H9 (cell line): ENCODE measurements around the gene C18orf54. TPM values are rescaled to one million over a fixed set of nuclear protein-coding genes. Genes with fewer than 3 reads are reported as not detected.
A peak's percentile ranks its signal among the peaks of the same experiment; 100 is the strongest.
"Not testable (repeated sequence)": the region's sequence is repeated elsewhere in the genome, so short reads cannot be mapped to it uniquely, and the experiment has no call there.

Experiments
- DNase-seq: peaks from one replicate; pipeline ENCODE4 v3.0.0-alpha.2; 2017
- H2AFZ ChIP-seq: one replicate; pipeline ENCODE4 v1.6.1; 2013; ENCODE audit warnings: mild to moderate bottlenecking, low read length, control low read depth, moderate library complexity
- H2AK5ac ChIP-seq: 2 replicates; pipeline ENCODE4 v1.6.1; 2013; ENCODE audit warnings: low read length, control low read depth, mixed read lengths; ENCODE audit not compliant: insufficient read length
- H2BK120ac ChIP-seq: one replicate; pipeline ENCODE4 v1.6.1; 2013; ENCODE audit warnings: low read depth, mild to moderate bottlenecking, low read length, control low read depth, inconsistent platforms; ENCODE audit not compliant: poor library complexity, severe bottlenecking
- H2BK12ac ChIP-seq: 2 replicates; pipeline ENCODE4 v1.6.1; 2013; ENCODE audit warnings: low read length, control low read depth, mixed read lengths, low read depth; ENCODE audit not compliant: insufficient read length
- H2BK15ac ChIP-seq: 2 replicates; pipeline ENCODE4 v1.6.1; 2013; ENCODE audit warnings: low read depth, low read length, control low read depth
- H2BK20ac ChIP-seq: one replicate; pipeline ENCODE4 v1.6.1; 2013; ENCODE audit warnings: low read depth, mild to moderate bottlenecking, low read length, control low read depth, inconsistent platforms; ENCODE audit not compliant: poor library complexity, severe bottlenecking
- H2BK5ac ChIP-seq: 2 replicates; pipeline ENCODE4 v1.6.1; 2013; ENCODE audit warnings: low read length, control low read depth, mixed read lengths; ENCODE audit not compliant: insufficient read length
- H3K14ac ChIP-seq: 2 replicates; pipeline ENCODE4 v1.6.1; 2013; ENCODE audit warnings: low read length, control low read depth; ENCODE audit not compliant: insufficient read depth
- H3K18ac ChIP-seq: 2 replicates; pipeline ENCODE4 v1.6.1; 2013; ENCODE audit warnings: low read depth, mild to moderate bottlenecking, mixed read lengths, low read length, control low read depth; ENCODE audit not compliant: insufficient read length
- H3K23ac ChIP-seq: 2 replicates; pipeline ENCODE4 v1.6.1; 2013; ENCODE audit warnings: low read length, control low read depth, mixed read lengths, low read depth; ENCODE audit not compliant: insufficient read length
- H3K23me2 ChIP-seq: 2 replicates; pipeline ENCODE4 v1.6.1; 2013; ENCODE audit warnings: low read depth, mild to moderate bottlenecking, mixed read lengths, low read length, control low read depth; ENCODE audit not compliant: insufficient read length, poor library complexity, severe bottlenecking
- H3K27ac ChIP-seq: 2 replicates; pipeline ENCODE4 v1.5.1; 2013; ENCODE audit warnings: low read length, control low read depth, mixed read lengths, low read depth; ENCODE audit not compliant: insufficient read length
- H3K27me3 ChIP-seq: 2 replicates; pipeline ENCODE4 v1.6.1; 2013; ENCODE audit warnings: low read length, control low read depth, inconsistent platforms; ENCODE audit not compliant: insufficient read depth
- H3K4ac ChIP-seq: 2 replicates; pipeline ENCODE4 v1.6.1; 2013; ENCODE audit warnings: low read depth, mild to moderate bottlenecking, control low read depth, inconsistent platforms, low read length, moderate library complexity
- H3K4me1 ChIP-seq: 2 replicates; pipeline ENCODE4 v1.6.1; 2013; ENCODE audit warnings: low read length, control low read depth, inconsistent platforms; ENCODE audit not compliant: insufficient read depth
- H3K4me2 ChIP-seq: 2 replicates; pipeline ENCODE4 v1.6.1; 2013; ENCODE audit warnings: low read length, control low read depth, mixed read lengths; ENCODE audit not compliant: insufficient read length, insufficient read depth
- H3K56ac ChIP-seq: 2 replicates; pipeline ENCODE4 v1.6.1; 2013; ENCODE audit warnings: low read depth, mild to moderate bottlenecking, mixed read lengths, low read length, control low read depth; ENCODE audit not compliant: insufficient read length
- H3K79me1 ChIP-seq: 2 replicates; pipeline ENCODE4 v1.6.1; 2013; ENCODE audit warnings: low read depth, mild to moderate bottlenecking, moderate library complexity, low read length, control low read depth, inconsistent platforms; ENCODE audit not compliant: insufficient read depth, poor library complexity, severe bottlenecking
- H3K79me2 ChIP-seq: 2 replicates; pipeline ENCODE4 v1.6.1; 2013; ENCODE audit warnings: low read length, control low read depth, inconsistent platforms; ENCODE audit not compliant: insufficient read depth
- H3K9ac ChIP-seq: 2 replicates; pipeline ENCODE4 v1.6.1; 2013; ENCODE audit warnings: low read length, control low read depth, mixed read lengths; ENCODE audit not compliant: insufficient read length; ENCODE audit errors: extremely low read depth
- H3K9me3 ChIP-seq: one replicate; pipeline ENCODE4 v1.6.1; 2013; ENCODE audit warnings: low read depth, low read length, inconsistent platforms; ENCODE audit not compliant: control insufficient read depth
- H3T11ph ChIP-seq: one replicate; pipeline ENCODE4 v1.6.1; 2013; ENCODE audit warnings: mild to moderate bottlenecking, low read length, control low read depth, inconsistent platforms
- H4K20me1 ChIP-seq: one replicate; pipeline ENCODE4 v1.6.1; 2013; ENCODE audit not compliant: control insufficient read depth, insufficient read length, insufficient read depth
- H4K5ac ChIP-seq: 2 replicates; pipeline ENCODE4 v1.6.1; 2013; ENCODE audit warnings: low read depth, mild to moderate bottlenecking, mixed read lengths, low read length, control low read depth; ENCODE audit not compliant: insufficient read length
- H4K8ac ChIP-seq: replicated peaks from 2 replicates; pipeline ENCODE4 v1.6.1; 2013; ENCODE audit warnings: low read length, control low read depth, mixed read lengths, low read depth; ENCODE audit not compliant: insufficient read length
- H4K91ac ChIP-seq: 2 replicates; pipeline ENCODE4 v1.6.1; 2013; ENCODE audit warnings: low read depth, mild to moderate bottlenecking, moderate library complexity, mixed read lengths, low read length, control low read depth; ENCODE audit not compliant: insufficient read length
- H3K27ac Mint-ChIP-seq, 3 experiments: 2 replicates in 2 of 3; 3 replicates in 1 of 3; pipeline ENCODE4 v1.8.0; 2020 to 2021; ENCODE audit warnings: mixed read lengths in 3 of 3, mild to moderate bottlenecking in 1 of 3, moderate library complexity in 1 of 3
- H3K27me3 Mint-ChIP-seq: 2 replicates; pipeline ENCODE4 v1.8.0; 2021; ENCODE audit warnings: low read depth, mild to moderate bottlenecking, moderate library complexity, mixed read lengths
- H3K36me3 Mint-ChIP-seq, 3 experiments: 2 replicates in 2 of 3; 3 replicates in 1 of 3; pipeline ENCODE4 v1.8.0; 2020 to 2021; ENCODE audit warnings: low read depth in 3 of 3, mixed read lengths in 3 of 3; ENCODE audit not compliant: insufficient read depth in 1 of 3
- H3K4me1 Mint-ChIP-seq, 2 experiments: 2 replicates each; pipeline ENCODE4 v1.8.0; 2020; ENCODE audit warnings: mixed read lengths in 2 of 2
- H3K4me3 Mint-ChIP-seq, 2 experiments: 2 replicates in 1 of 2; 3 replicates in 1 of 2; pipeline ENCODE4 v1.8.0; 2020 to 2021; ENCODE audit warnings: mild to moderate bottlenecking in 2 of 2, mixed read lengths in 2 of 2, moderate library complexity in 1 of 2
- H3K9me3 Mint-ChIP-seq, 2 experiments: 2 replicates in 1 of 2; 3 replicates in 1 of 2; pipeline ENCODE4 v1.8.0; 2020; ENCODE audit warnings: mild to moderate bottlenecking in 2 of 2, mixed read lengths in 2 of 2, moderate library complexity in 1 of 2
- WGBS: extraction: QIAGEN DNeasy Blood & Tissue Kit; methylation state at CpG from one replicate; pipeline ENCODE4 v1.1.7; 2013; ENCODE audit warnings: missing lambda C conversion rate, low lambda C conversion rate, mixed read lengths; ENCODE audit not compliant: insufficient read length; ENCODE audit errors: extremely low coverage; 5-methylcytosine and 5-hydroxymethylcytosine counted together
- long read RNA-seq: library from polyadenylated mRNA; unstranded; transcript quantifications from one replicate; pipeline ENCODE4 v2.0.0, GENCODE V29; 2020
- total RNA-seq: library from RNA; stranded (reverse); gene quantifications from 2 replicates; pipeline ENCODE4 v1.2.1, GENCODE V29; 2021
- TF ChIP-seq, protein P1 (sequence below): fragments of 200-600 bp; sonication (generic); conservative IDR thresholded peaks from 3 replicates; pipeline ENCODE4 v1.8.0; 2021; ENCODE audit warnings: antibody characterized with exemption, mild to moderate bottlenecking

The C18orf54 gene
- total RNA-seq, result 21.6 and 23.2 TPM in 2 replicates
- long read RNA-seq, full-length matches to known transcripts, result 20 of 39 reads
- long read RNA-seq, partial matches to known transcripts, result 10 of 39 reads
- long read RNA-seq, other reads (novel, unspliced or antisense), result 9 of 39 reads

DNA sequence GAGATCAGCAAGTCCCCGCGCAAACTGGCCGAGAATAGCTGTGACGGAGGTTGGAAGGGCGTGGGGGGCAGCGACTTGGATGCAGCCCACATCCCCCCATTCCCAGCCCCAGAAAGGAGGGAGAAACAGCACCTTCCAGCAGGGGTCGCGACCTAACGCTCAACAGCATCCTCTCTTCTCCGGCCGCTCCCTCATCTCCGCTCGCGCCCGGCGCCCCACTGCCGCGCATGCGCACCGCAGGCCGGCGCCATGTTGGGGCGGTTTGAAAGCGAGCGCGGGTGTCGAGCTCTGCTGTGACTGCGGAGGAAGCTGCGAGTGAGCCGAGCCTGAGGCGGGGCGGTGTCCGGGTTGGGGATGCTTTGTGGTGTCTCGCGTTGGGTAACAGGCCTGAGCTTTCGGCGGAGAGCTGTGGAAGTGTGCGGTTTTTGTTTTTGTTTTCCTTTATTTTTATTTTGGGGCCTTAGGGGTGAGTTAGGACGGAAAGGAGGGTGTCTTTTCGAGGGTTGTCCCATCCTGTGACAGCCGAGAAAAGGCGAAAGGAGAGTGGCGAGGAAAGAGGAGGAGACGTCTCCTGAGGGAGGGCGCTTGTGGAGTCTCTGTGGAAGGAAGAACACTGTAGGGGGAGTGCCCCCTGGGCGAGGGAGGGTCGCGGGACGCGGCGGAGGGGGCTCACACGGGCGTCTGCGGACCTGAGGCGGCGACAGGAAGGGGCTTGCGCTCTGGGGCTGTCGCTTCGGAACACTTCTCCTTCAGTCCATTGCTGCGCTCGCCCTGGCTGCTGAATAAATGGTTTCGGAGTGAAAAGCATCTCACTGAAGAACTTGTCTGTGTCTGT, at the start of gene C18orf54, which contains the start of gene STARD6:
Gene C18orf54 (plus strand): TSS at position 247 of the 835 bp plus-strand sequence. CDS start 2,667 bp downstream, outside the sequence.
Gene STARD6 (minus strand): TSS at position 199 of the 835 bp plus-strand sequence. CDS start 3,285 bp downstream, outside the sequence.
- peak within 1 kb of the TSS; percentile 98 for H3K4me2 ChIP-seq
- no peak within 1 kb of the TSS for H4K5ac ChIP-seq
- no peak within 1 kb of the TSS for H2BK12ac ChIP-seq
- H3K9me3 ChIP-seq, result no peaks in the 10 kb centered on the region
- peak; percentile 94 for DNase-seq
- no peaks in the 10 kb centered on the region for H3K27me3 ChIP-seq
- H3K56ac ChIP-seq, result no peak within 1 kb of the TSS
- Mint-ChIP-seq H3K9me3 (no peaks in the 10 kb centered on the region; a peak in 2 of 5 replicates), H3K36me3 (peaks cover 13 to 21% (median 20%) of the 10 kb centered on the region in 3 experiments; a peak in 6 of 7 replicates), H3K27me3 (no peaks in the 10 kb centered on the region; the same call in 1 of the 2 replicates), H3K27ac (peak within 1 kb of the TSS; percentile 93 to 99 (median 96)), H3K4me3 (peak within 1 kb of the TSS; percentile 99 to 100), H3K4me1 (peaks cover 23 to 28% of the 10 kb centered on the region in 2 experiments)
- H3K79me1 ChIP-seq, result no peaks in the 10 kb centered on the region
- H2AK5ac ChIP-seq, result no peak within 1 kb of the TSS
- TF ChIP-seq, protein P1, sequence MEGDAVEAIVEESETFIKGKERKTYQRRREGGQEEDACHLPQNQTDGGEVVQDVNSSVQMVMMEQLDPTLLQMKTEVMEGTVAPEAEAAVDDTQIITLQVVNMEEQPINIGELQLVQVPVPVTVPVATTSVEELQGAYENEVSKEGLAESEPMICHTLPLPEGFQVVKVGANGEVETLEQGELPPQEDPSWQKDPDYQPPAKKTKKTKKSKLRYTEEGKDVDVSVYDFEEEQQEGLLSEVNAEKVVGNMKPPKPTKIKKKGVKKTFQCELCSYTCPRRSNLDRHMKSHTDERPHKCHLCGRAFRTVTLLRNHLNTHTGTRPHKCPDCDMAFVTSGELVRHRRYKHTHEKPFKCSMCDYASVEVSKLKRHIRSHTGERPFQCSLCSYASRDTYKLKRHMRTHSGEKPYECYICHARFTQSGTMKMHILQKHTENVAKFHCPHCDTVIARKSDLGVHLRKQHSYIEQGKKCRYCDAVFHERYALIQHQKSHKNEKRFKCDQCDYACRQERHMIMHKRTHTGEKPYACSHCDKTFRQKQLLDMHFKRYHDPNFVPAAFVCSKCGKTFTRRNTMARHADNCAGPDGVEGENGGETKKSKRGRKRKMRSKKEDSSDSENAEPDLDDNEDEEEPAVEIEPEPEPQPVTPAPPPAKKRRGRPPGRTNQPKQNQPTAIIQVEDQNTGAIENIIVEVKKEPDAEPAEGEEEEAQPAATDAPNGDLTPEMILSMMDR, result peak; percentile 75
- no peak within 1 kb of the TSS for H2BK20ac ChIP-seq
- H3K9ac ChIP-seq, result peak within 1 kb of the TSS; percentile 80
- no peak within 1 kb of the TSS for H3T11ph ChIP-seq
- H3K14ac ChIP-seq, result peak within 1 kb of the TSS; percentile 56; the same call in 1 of the 2 replicates
- no peaks in the 10 kb centered on the region for H4K20me1 ChIP-seq
- H3K4ac ChIP-seq, result no peak within 1 kb of the TSS
- H4K8ac ChIP-seq, result no peak within 1 kb of the TSS
- peak within 1 kb of the TSS; percentile 56 for H2AFZ ChIP-seq
- peaks cover 3% of the 10 kb centered on the region; the same call in 1 of the 2 replicates for H3K4me1 ChIP-seq
- no CpG with 5 or more reads among the region's 62 CpGs for WGBS
- H2BK5ac ChIP-seq, result no peak within 1 kb of the TSS
- peaks cover 2% of the 10 kb centered on the region; the same call in 1 of the 2 replicates for H3K79me2 ChIP-seq
- H2BK120ac ChIP-seq, result no peak within 1 kb of the TSS
- H3K23me2 ChIP-seq, result peaks cover 11% of the 10 kb centered on the region
- H4K91ac ChIP-seq, result no peak within 1 kb of the TSS
- H3K23ac ChIP-seq, result no peak within 1 kb of the TSS
- H3K18ac ChIP-seq, result peak within 1 kb of the TSS; percentile 44
- no peak within 1 kb of the TSS for H3K27ac ChIP-seq
- no peak within 1 kb of the TSS for H2BK15ac ChIP-seq

DNA sequence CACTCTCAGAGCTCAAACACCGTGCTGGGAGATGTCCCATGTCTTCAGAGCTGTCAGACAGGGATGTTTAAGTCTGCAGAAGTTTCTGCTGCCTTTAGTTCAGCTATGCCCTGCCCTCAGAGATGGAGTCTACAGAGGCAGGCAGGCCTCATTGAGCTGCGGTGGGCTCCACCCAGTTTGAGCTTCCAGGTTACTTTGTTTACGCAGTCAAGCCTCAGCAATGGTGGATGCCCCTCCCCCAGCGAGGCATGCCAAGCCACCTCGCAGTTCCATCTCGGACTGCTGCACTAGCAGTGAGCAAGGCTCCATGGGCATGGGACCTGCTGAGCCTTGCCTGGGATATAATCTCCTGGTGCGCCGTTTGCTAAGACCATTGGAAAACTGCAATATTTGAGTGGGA, 48.1 kb upstream of the C18orf54 start:
- H3K27ac Mint-ChIP-seq, H3K18ac ChIP-seq, H3K36me3 Mint-ChIP-seq, H3K9me3 Mint-ChIP-seq, H3K27ac ChIP-seq, H3K14ac ChIP-seq, H4K5ac ChIP-seq, H3T11ph ChIP-seq, H3K56ac ChIP-seq, H3K79me2 ChIP-seq, H2BK120ac ChIP-seq, H3K23me2 ChIP-seq, H3K4me1 ChIP-seq, H3K9ac ChIP-seq, H3K4ac ChIP-seq, H4K91ac ChIP-seq, H3K27me3 Mint-ChIP-seq, H2BK5ac ChIP-seq, H3K4me2 ChIP-seq, H3K4me1 Mint-ChIP-seq, H2AFZ ChIP-seq, H4K8ac ChIP-seq, H3K9me3 ChIP-seq, H2BK20ac ChIP-seq, H2AK5ac ChIP-seq, H2BK12ac ChIP-seq, H2BK15ac ChIP-seq, H4K20me1 ChIP-seq, DNase-seq, H3K79me1 ChIP-seq, H3K4me3 Mint-ChIP-seq, H3K23ac ChIP-seq, H3K27me3 ChIP-seq: not testable (repeated sequence)
- WGBS, result no CpG with 5 or more reads among the region's 8 CpGs
